IMR-90 (cell line): ENCODE measurements around the gene GSG1L. TPM values are rescaled to one million over a fixed set of nuclear protein-coding genes. Genes with fewer than 3 reads are reported as not detected.

ENCODE experiments used
- ATAC-seq: fragments of 200-7000 bp; cut with Tn5 transposase; 2 replicates; pipeline ENCODE4 v1.9.1; 2020; ENCODE audit warnings: low read depth, mild to moderate bottlenecking, moderate library complexity
- BruUV-seq: library from RNA; stranded (reverse); fragments of 400-500 nt; replicated peaks from 2 replicates; lab custom pipeline; 2021; lab: Mats Ljungman, UMichigan
- CTCF ChIA-PET: fragments of 300-600 bp; formaldehyde crosslinking; extraction: SDS; loops from one replicate; lab custom pipeline; 2021; ENCODE audit warnings: antibody characterized with exemption; lab: Yijun Ruan, JAX
- POLR2A ChIA-PET: fragments of 300-600 bp; sonication (Branson Sonifier 250); formaldehyde crosslinking; loops from one replicate; lab custom pipeline; 2022; ENCODE audit warnings: antibody characterized with exemption; ENCODE audit not compliant: unreplicated experiment; lab: Charles Lee
- DNase-seq: peaks from one replicate; pipeline ENCODE4 v3.0.0; 2013
- H2AFZ ChIP-seq: replicated peaks from 2 replicates; pipeline ENCODE3; 2013; ENCODE audit warnings: low read length, mild to moderate bottlenecking; ENCODE audit not compliant: poor library complexity
- H2AK5ac ChIP-seq: 2 replicates; pipeline ENCODE4 v1.6.1; 2013; ENCODE audit warnings: low read depth, low read length, inconsistent platforms
- H2AK9ac ChIP-seq: replicated peaks from 2 replicates; pipeline ENCODE3; 2013; ENCODE audit warnings: mild to moderate bottlenecking, low read depth, low read length, moderate library complexity; ENCODE audit not compliant: poor library complexity
- H2BK120ac ChIP-seq: 2 replicates; pipeline ENCODE4 v1.6.1; 2013; ENCODE audit warnings: low read depth, low read length, inconsistent platforms
- H2BK15ac ChIP-seq: 3 replicates; pipeline ENCODE4 v1.6.1; 2013; ENCODE audit warnings: low read depth, low read length, inconsistent platforms
- H2BK20ac ChIP-seq: 2 replicates; pipeline ENCODE4 v1.6.1; 2013; ENCODE audit warnings: low read depth, mild to moderate bottlenecking, inconsistent platforms, low read length, moderate library complexity
- H2BK5ac ChIP-seq: 2 replicates; pipeline ENCODE4 v1.6.1; 2013; ENCODE audit warnings: mild to moderate bottlenecking, low read depth, low read length, inconsistent platforms; ENCODE audit not compliant: poor library complexity, severe bottlenecking
- H3K14ac ChIP-seq: replicated peaks from 2 replicates; pipeline ENCODE4 v1.6.1; 2013; ENCODE audit warnings: low read depth, low read length, inconsistent platforms
- H3K18ac ChIP-seq: 2 replicates; pipeline ENCODE4 v1.6.1; 2013; ENCODE audit warnings: low read depth, low read length, control low read depth
- H3K23ac ChIP-seq: 2 replicates; pipeline ENCODE4 v1.6.1; 2013; ENCODE audit warnings: low read depth, low read length, inconsistent platforms
- H3K27ac ChIP-seq: 2 replicates; pipeline ENCODE4 v1.5.1; 2013; ENCODE audit warnings: mild to moderate bottlenecking, control low read depth, low read length; ENCODE audit not compliant: insufficient read depth
- H3K27me3 ChIP-seq: 2 replicates; pipeline ENCODE4 v1.6.1; 2013; ENCODE audit warnings: low read length; ENCODE audit not compliant: control insufficient read depth, insufficient read depth
- H3K36me3 ChIP-seq: 2 replicates; pipeline ENCODE4 v1.6.1; 2013; ENCODE audit warnings: low read length, mixed read lengths; ENCODE audit not compliant: control insufficient read depth, insufficient read depth
- H3K4ac ChIP-seq: 2 replicates; pipeline ENCODE4 v1.6.1; 2013; ENCODE audit warnings: low read depth, low read length, inconsistent platforms
- H3K4me1 ChIP-seq: 2 replicates; pipeline ENCODE4 v1.6.1; 2013; ENCODE audit warnings: low read length, mixed read lengths; ENCODE audit not compliant: control insufficient read depth, insufficient read depth
- H3K4me2 ChIP-seq: 2 replicates; pipeline ENCODE4 v1.6.1; 2013; ENCODE audit warnings: low read depth, mild to moderate bottlenecking, control low read depth, low read length, moderate library complexity
- H3K4me3 ChIP-seq: 2 replicates; pipeline ENCODE4 v1.5.1; 2013; ENCODE audit warnings: low read depth, mild to moderate bottlenecking, control low read depth, low read length, moderate library complexity; ENCODE audit not compliant: insufficient read depth
- H3K56ac ChIP-seq: 2 replicates; pipeline ENCODE4 v1.6.1; 2013; ENCODE audit warnings: low read length, inconsistent platforms; ENCODE audit not compliant: insufficient read depth; ENCODE audit errors: extremely low read depth
- H3K79me1 ChIP-seq, 2 experiments: 2 replicates each; pipeline ENCODE4 v1.6.1; 2013; ENCODE audit warnings: low read length in 2 of 2, inconsistent platforms in 1 of 2, low read depth in 1 of 2
- H3K9ac ChIP-seq: 2 replicates; pipeline ENCODE4 v1.6.1; 2013; ENCODE audit warnings: low read depth, low read length, control low read depth
- H3K9me1 ChIP-seq: 2 replicates; pipeline ENCODE4 v1.6.1; 2013; ENCODE audit warnings: low read length, inconsistent platforms; ENCODE audit not compliant: insufficient read depth
- H3K9me3 ChIP-seq: 2 replicates; pipeline ENCODE4 v1.6.1; 2013; ENCODE audit warnings: low read length; ENCODE audit not compliant: control insufficient read depth, insufficient read depth
- H4K20me1 ChIP-seq: 2 replicates; pipeline ENCODE4 v1.6.1; 2013; ENCODE audit warnings: low read length, inconsistent platforms; ENCODE audit not compliant: insufficient read depth
- H4K5ac ChIP-seq: 2 replicates; pipeline ENCODE4 v1.6.1; 2013; ENCODE audit warnings: mild to moderate bottlenecking, low read depth, low read length, control low read depth
- H4K8ac ChIP-seq, 2 experiments: 2 replicates each; pipeline ENCODE4 v1.6.1; 2013; ENCODE audit warnings: low read depth in 2 of 2, low read length in 2 of 2, control low read depth in 1 of 2, inconsistent platforms in 1 of 2
- H4K91ac ChIP-seq: 2 replicates; pipeline ENCODE4 v1.6.1; 2013; ENCODE audit warnings: low read depth, low read length, inconsistent platforms; ENCODE audit not compliant: insufficient read depth
- BHLHE40 ChIP-seq: fragments of 150-350 bp; IDR thresholded peaks from 2 replicates; pipeline ENCODE4 v1.6.1; 2016; ENCODE audit warnings: mild to moderate bottlenecking, low read depth, low read length
- CEBPB ChIP-seq: IDR thresholded peaks from 2 replicates; pipeline ENCODE4 v1.6.1; 2012; ENCODE audit warnings: low read depth, low read length, improper control_type of control experiment
- CHD1 ChIP-seq: IDR thresholded peaks from 2 replicates; pipeline ENCODE4 v1.6.1; 2012; ENCODE audit warnings: low read depth, low read length, improper control_type of control experiment
- FOS ChIP-seq: fragments of 150-350 bp; IDR thresholded peaks from 2 replicates; pipeline ENCODE4 v1.6.1; 2016; ENCODE audit warnings: low read depth, low read length
- MAFK ChIP-seq: IDR thresholded peaks from 2 replicates; pipeline ENCODE4 v1.6.1; 2012; ENCODE audit warnings: low read depth, low read length, improper control_type of control experiment
- MAZ ChIP-seq: IDR thresholded peaks from 2 replicates; pipeline ENCODE4 v1.6.1; 2012; ENCODE audit warnings: low read depth, mild to moderate bottlenecking, low read length, improper control_type of control experiment, moderate library complexity, borderline replicate concordance
- MXI1 ChIP-seq: IDR thresholded peaks from 2 replicates; pipeline ENCODE4 v1.6.1; 2012; ENCODE audit warnings: low read depth, mild to moderate bottlenecking, low read length, moderate library complexity, borderline replicate concordance
- NFE2L2 ChIP-seq: fragments of 150-350 bp; IDR thresholded peaks from 2 replicates; pipeline ENCODE4 v1.6.1; 2016; ENCODE audit warnings: low read depth, mild to moderate bottlenecking, low read length
- POLR2A ChIP-seq: IDR thresholded peaks from 2 replicates; pipeline ENCODE4 v1.6.1; 2012; ENCODE audit warnings: mild to moderate bottlenecking, low read depth, low read length
- RAD21 ChIP-seq: IDR thresholded peaks from 2 replicates; pipeline ENCODE4 v1.6.1; 2012; ENCODE audit warnings: low read length, improper control_type of control experiment
- RCOR1 ChIP-seq: IDR thresholded peaks from 2 replicates; pipeline ENCODE4 v1.6.1; 2012; ENCODE audit warnings: mild to moderate bottlenecking, low read length, improper control_type of control experiment; ENCODE audit not compliant: insufficient replicate concordance
- RFX5 ChIP-seq: IDR thresholded peaks from 2 replicates; pipeline ENCODE4 v1.8.0; 2012; ENCODE audit warnings: low read depth, mild to moderate bottlenecking, low read length, moderate library complexity
- SMC3 ChIP-seq: fragments of 150-350 bp; IDR thresholded peaks from 2 replicates; pipeline ENCODE4 v1.6.1; 2016; ENCODE audit warnings: low read depth, mild to moderate bottlenecking, antibody characterized with exemption, low read length, moderate library complexity
- WGBS, 2 experiments: methylation state at CpG; one replicate each; pipeline versions ENCODE4 v1.1.5 to v1.1.7; 2013; ENCODE audit warnings: missing lambda C conversion rate in 2 of 2; ENCODE audit not compliant: insufficient read length in 1 of 2; ENCODE audit errors: extremely low coverage in 2 of 2; 5-methylcytosine and 5-hydroxymethylcytosine counted together
- dilution Hi-C: fragments of 300-500 bp; cut with HindIII; formaldehyde crosslinking; loops from one replicate; pipeline ENCODE4 v1.14.3; 2018; ENCODE audit warnings: low sequenced_read_pairs; ENCODE audit not compliant: unreplicated experiment
- in situ Hi-C: fragments of 300-500 bp; cut with MboI; formaldehyde crosslinking; loops from 3 replicates; pipeline ENCODE4 v1.14.3; 2019; ENCODE audit warnings: low sequenced_read_pairs, inconsistent platforms, mixed read lengths
- intact Hi-C: fragments of 100-400 bp; cut with micrococcal nuclease; formaldehyde crosslinking; loops from 2 replicates; pipeline ENCODE4 v1.10.0; 2022
- polyA plus RNA-seq, 3 experiments: library from polyadenylated mRNA; depleted of rRNA; stranded (reverse); fragments of >200 nt; gene quantifications; 2 replicates each; pipeline ENCODE4 v1.2.3, GENCODE V29; 2012; ENCODE audit warnings: low replicate concordance in 1 of 3
- total RNA-seq: library from RNA; depleted of rRNA; stranded (reverse); fragments of >200 nt; gene quantifications from 2 replicates; pipeline ENCODE4 v1.2.3, GENCODE V29; 2012
- TF ChIP-seq, protein P1 (sequence below): conservative IDR thresholded peaks from 2 replicates; pipeline ENCODE4 v1.5.1; 2012; ENCODE audit warnings: mild to moderate bottlenecking, low read depth, low read length, improper control_type of control experiment
- TF ChIP-seq, protein P2 (sequence below): fragments of 150-350 bp; IDR thresholded peaks from 2 replicates; pipeline ENCODE4 v1.6.1; 2017; ENCODE audit warnings: mild to moderate bottlenecking, antibody characterized with exemption, low read length, low read depth
- TF ChIP-seq, protein P3 (sequence below): fragments of 150-350 bp; IDR thresholded peaks from 2 replicates; pipeline ENCODE4 v1.6.1; 2016; ENCODE audit warnings: low read depth, mild to moderate bottlenecking, low read length, moderate library complexity, borderline replicate concordance

The GSG1L gene
- total and polyA plus RNA-seq, 2 of the 4 experiments (the other 2 are of a cell fraction) = not detected

DNA sequence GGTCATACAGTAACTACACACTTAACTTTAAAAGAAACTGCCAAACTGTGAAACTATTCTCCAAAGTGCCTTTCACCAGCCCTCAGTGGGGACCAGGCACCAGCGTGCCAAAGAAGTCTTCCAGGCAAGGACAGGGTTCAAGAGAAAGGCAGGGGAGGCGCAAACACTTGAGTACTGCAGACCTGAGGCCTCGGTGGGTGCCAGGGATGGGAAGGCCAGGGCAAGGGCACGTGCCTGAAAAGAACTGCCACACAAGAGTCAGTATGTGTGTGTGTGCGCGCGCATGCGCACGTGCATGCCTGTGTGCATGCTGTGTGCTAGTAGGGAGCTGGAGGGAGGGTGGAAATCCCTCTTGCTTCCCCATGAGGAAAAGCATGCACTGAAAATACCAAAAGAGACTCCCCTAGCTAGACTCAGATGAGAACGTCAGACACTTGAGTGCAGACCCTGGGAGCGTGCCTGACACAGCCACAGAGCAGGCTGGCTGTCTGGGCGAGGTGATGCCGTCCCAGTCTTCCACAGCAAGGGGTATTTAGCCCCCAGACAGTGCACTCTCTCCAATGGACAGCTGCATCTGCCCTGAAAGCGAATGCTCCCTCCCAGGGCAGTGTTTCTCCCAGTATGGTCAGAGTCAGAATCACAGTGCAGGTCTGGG lies 40.1 kb upstream of the GSG1L start:
- H2BK5ac ChIP-seq = no peak overlapping the region
- no peak overlapping the region for H2BK120ac ChIP-seq
- no peak for DNase-seq
- dilution Hi-C loops (no loop called here), in situ Hi-C loops (loop anchor here (10.0 kb wide), 1 partner anchor 61 kb away; no protein-coding TSS in a partner anchor), intact Hi-C loops (no loop called here)
- TF ChIP-seq, protein P1, sequence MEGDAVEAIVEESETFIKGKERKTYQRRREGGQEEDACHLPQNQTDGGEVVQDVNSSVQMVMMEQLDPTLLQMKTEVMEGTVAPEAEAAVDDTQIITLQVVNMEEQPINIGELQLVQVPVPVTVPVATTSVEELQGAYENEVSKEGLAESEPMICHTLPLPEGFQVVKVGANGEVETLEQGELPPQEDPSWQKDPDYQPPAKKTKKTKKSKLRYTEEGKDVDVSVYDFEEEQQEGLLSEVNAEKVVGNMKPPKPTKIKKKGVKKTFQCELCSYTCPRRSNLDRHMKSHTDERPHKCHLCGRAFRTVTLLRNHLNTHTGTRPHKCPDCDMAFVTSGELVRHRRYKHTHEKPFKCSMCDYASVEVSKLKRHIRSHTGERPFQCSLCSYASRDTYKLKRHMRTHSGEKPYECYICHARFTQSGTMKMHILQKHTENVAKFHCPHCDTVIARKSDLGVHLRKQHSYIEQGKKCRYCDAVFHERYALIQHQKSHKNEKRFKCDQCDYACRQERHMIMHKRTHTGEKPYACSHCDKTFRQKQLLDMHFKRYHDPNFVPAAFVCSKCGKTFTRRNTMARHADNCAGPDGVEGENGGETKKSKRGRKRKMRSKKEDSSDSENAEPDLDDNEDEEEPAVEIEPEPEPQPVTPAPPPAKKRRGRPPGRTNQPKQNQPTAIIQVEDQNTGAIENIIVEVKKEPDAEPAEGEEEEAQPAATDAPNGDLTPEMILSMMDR = no peak
- no peak for TF ChIP-seq MAZ
- no peak for TF ChIP-seq MAFK
- TF ChIP-seq, protein P2, sequence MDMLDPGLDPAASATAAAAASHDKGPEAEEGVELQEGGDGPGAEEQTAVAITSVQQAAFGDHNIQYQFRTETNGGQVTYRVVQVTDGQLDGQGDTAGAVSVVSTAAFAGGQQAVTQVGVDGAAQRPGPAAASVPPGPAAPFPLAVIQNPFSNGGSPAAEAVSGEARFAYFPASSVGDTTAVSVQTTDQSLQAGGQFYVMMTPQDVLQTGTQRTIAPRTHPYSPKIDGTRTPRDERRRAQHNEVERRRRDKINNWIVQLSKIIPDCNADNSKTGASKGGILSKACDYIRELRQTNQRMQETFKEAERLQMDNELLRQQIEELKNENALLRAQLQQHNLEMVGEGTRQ = no peak
- TF ChIP-seq CHD1 = no peak
- TF ChIP-seq RFX5 = no peak
- TF ChIP-seq NFE2L2 = no peak
- TF ChIP-seq, protein P3, sequence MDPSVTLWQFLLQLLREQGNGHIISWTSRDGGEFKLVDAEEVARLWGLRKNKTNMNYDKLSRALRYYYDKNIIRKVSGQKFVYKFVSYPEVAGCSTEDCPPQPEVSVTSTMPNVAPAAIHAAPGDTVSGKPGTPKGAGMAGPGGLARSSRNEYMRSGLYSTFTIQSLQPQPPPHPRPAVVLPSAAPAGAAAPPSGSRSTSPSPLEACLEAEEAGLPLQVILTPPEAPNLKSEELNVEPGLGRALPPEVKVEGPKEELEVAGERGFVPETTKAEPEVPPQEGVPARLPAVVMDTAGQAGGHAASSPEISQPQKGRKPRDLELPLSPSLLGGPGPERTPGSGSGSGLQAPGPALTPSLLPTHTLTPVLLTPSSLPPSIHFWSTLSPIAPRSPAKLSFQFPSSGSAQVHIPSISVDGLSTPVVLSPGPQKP = no peak
- TF ChIP-seq BHLHE40 = no peak
- no peak for TF ChIP-seq CEBPB
- TF ChIP-seq POLR2A = no peak
- no peak for TF ChIP-seq RAD21
- TF ChIP-seq SMC3 = no peak
- TF ChIP-seq RCOR1 = no peak
- TF ChIP-seq MXI1 = no peak
- TF ChIP-seq FOS = no peak
- 100% methylated on average over 7 of the region's 14 CpGs; no CpG with 5 or more reads in 1 of the 2 experiments for WGBS, 2 experiments
- BruUV-seq = no TSS peak
- no peak overlapping the region for H4K91ac ChIP-seq
- no peak for ATAC-seq
- H3K18ac ChIP-seq = no peak overlapping the region
- ChIA-PET POLR2A (no interaction called here), CTCF (no interaction called here)
- H3K4ac ChIP-seq = no peak overlapping the region
- peaks cover 22 to 40% of the 10 kb centered on the region in 2 experiments; a peak in 3 of 4 replicates for H3K79me1 ChIP-seq
- no peak overlapping the region for H3K14ac ChIP-seq
- no peak overlapping the region for H3K27ac ChIP-seq
- peaks cover 13% of the 10 kb centered on the region for H4K20me1 ChIP-seq
- no peaks in the 10 kb centered on the region for H3K9me3 ChIP-seq
- H3K9me1 ChIP-seq = peaks cover 4% of the 10 kb centered on the region; the same call in 1 of the 2 replicates
- H3K56ac ChIP-seq = no peak overlapping the region
- H3K9ac ChIP-seq = no peak overlapping the region
- no peaks in the 10 kb centered on the region for H3K27me3 ChIP-seq
- H2BK20ac ChIP-seq = no peak overlapping the region
- no peak overlapping the region for H4K5ac ChIP-seq
- no peak overlapping the region for H3K23ac ChIP-seq
- H3K4me1 ChIP-seq = no peaks in the 10 kb centered on the region
- H2AFZ ChIP-seq = no peak overlapping the region
- H2BK15ac ChIP-seq = no peak overlapping the region
- H4K8ac ChIP-seq = no peak overlapping the region
- H2AK5ac ChIP-seq = no peak overlapping the region
- no peak overlapping the region for H3K4me3 ChIP-seq
- H2AK9ac ChIP-seq = no peak overlapping the region
- no peak overlapping the region for H3K4me2 ChIP-seq
- peaks cover 81% of the 10 kb centered on the region for H3K36me3 ChIP-seq
